MCF 10A (cell line): Measurements from ENCODE around the gene EMILIN2. TPM values are rescaled to one million over a fixed set of nuclear protein-coding genes. Genes with fewer than 3 reads are reported as not detected.
A peak's percentile ranks its signal among the peaks of the same experiment; 100 is the strongest.

ENCODE experiments used
- BruUV-seq: library from RNA; stranded (reverse); fragments of 400-500 nt; replicated peaks from 2 replicates; lab custom pipeline; 2021; lab: Mats Ljungman, UMichigan
- CTCF ChIA-PET: fragments of 300-600 bp; sonication (Branson Sonifier 250); formaldehyde crosslinking; extraction: SDS; loops from one replicate; lab custom pipeline; 2021; ENCODE audit warnings: antibody characterized with exemption, inconsistent platforms; lab: Yijun Ruan, JAX
- POLR2A ChIA-PET: fragments of 300-600, 350-650 bp; sonication (Branson Sonifier 250); formaldehyde crosslinking; extraction: SDS; loops from one replicate; lab custom pipeline; 2020; ENCODE audit warnings: antibody characterized with exemption, inconsistent platforms; lab: Yijun Ruan, JAX
- DNase-seq: peaks from one replicate; pipeline ENCODE4 v3.0.0-alpha.2; 2018; ENCODE audit not compliant: unreplicated experiment
- H3K27ac Mint-ChIP-seq: one replicate; pipeline ENCODE4 v1.8.0; 2022; ENCODE audit warnings: mild to moderate bottlenecking, low read depth, mixed read lengths; ENCODE audit not compliant: unreplicated experiment
- H3K27me3 Mint-ChIP-seq: one replicate; pipeline ENCODE4 v1.8.0; 2022; ENCODE audit warnings: mixed read lengths; ENCODE audit not compliant: insufficient read depth, unreplicated experiment
- H3K36me3 Mint-ChIP-seq: one replicate; pipeline ENCODE4 v1.8.0; 2022; ENCODE audit warnings: mild to moderate bottlenecking, moderate library complexity, mixed read lengths; ENCODE audit not compliant: insufficient read depth, unreplicated experiment
- H3K4me1 Mint-ChIP-seq: one replicate; pipeline ENCODE4 v1.8.0; 2022; ENCODE audit warnings: mixed read lengths; ENCODE audit not compliant: insufficient read depth, unreplicated experiment
- H3K4me3 Mint-ChIP-seq: one replicate; pipeline ENCODE4 v1.8.0; 2022; ENCODE audit warnings: mild to moderate bottlenecking, moderate library complexity, mixed read lengths; ENCODE audit not compliant: unreplicated experiment
- H3K9me3 Mint-ChIP-seq: one replicate; pipeline ENCODE4 v1.8.0; 2022; ENCODE audit warnings: mixed read lengths; ENCODE audit not compliant: unreplicated experiment
- intact Hi-C: fragments of 100-400 bp; cut with micrococcal nuclease; formaldehyde crosslinking; loops from 2 replicates; pipeline ENCODE4 v1.14.1; 2022
- total RNA-seq: library from RNA; stranded (reverse); gene quantifications from 2 replicates; pipeline ENCODE4 v1.2.3, GENCODE V29; 2022
- TF ChIP-seq, protein P1 (sequence below): fragments of 200-600 bp; IDR thresholded peaks from one replicate; pipeline ENCODE4 v1.8.0; 2022; ENCODE audit warnings: antibody characterized with exemption, mild to moderate bottlenecking; ENCODE audit not compliant: unreplicated experiment

EMILIN2 gene
- total RNA-seq, 1 experiment from 2014 or later = not detected

GRCh38 chr18:2939317-2939716, 92.5 kb downstream of the EMILIN2 start:
- TF ChIP-seq, protein P1, sequence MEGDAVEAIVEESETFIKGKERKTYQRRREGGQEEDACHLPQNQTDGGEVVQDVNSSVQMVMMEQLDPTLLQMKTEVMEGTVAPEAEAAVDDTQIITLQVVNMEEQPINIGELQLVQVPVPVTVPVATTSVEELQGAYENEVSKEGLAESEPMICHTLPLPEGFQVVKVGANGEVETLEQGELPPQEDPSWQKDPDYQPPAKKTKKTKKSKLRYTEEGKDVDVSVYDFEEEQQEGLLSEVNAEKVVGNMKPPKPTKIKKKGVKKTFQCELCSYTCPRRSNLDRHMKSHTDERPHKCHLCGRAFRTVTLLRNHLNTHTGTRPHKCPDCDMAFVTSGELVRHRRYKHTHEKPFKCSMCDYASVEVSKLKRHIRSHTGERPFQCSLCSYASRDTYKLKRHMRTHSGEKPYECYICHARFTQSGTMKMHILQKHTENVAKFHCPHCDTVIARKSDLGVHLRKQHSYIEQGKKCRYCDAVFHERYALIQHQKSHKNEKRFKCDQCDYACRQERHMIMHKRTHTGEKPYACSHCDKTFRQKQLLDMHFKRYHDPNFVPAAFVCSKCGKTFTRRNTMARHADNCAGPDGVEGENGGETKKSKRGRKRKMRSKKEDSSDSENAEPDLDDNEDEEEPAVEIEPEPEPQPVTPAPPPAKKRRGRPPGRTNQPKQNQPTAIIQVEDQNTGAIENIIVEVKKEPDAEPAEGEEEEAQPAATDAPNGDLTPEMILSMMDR = no peak
- Mint-ChIP-seq H3K36me3 (peaks cover 44% of the 10 kb centered on the region), H3K27ac (no peak overlapping the region), H3K9me3 (no peaks in the 10 kb centered on the region), H3K4me3 (no peak overlapping the region), H3K4me1 (peaks cover 10% of the 10 kb centered on the region), H3K27me3 (no peaks in the 10 kb centered on the region)
- POLR2A ChIA-PET = interaction anchor here (1.2 to 2.6 kb wide), 2 partner anchors 306 to 308 kb away, joined by 3 to 11 read pairs; partner anchors contain the start of gene MYL12A
- BruUV-seq = no TSS peak
- no peak for DNase-seq
- intact Hi-C loops = no loop called here
- CTCF ChIA-PET = interaction anchor here (1.3 to 3.2 kb wide), 4 partner anchors 10 to 306 kb away, joined by 3 to 13 read pairs (median 4); no protein-coding TSS in a partner anchor

DNA sequence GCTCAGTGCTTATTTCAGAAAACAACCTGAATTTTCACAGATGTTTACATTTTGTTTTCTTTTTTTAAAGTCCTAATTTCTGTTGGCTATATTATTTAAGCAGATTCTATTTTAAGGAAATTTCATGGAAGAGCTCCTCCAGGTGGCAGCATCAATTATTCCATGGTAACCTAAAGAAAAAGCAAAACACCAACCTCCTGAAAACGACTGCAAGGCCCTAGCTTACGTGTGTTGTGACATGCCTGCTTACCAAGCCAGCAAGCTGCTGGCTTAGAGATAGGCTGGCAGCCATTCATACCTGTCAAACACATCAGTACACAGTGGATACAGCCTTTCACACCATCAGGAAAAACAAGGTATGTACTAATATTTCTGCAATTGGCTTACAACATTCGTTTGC, 101.2 kb downstream of the EMILIN2 start:
- H3K4me3 Mint-ChIP-seq = no peak overlapping the region
- H3K4me1 Mint-ChIP-seq = no peaks in the 10 kb centered on the region
- POLR2A ChIA-PET = interaction anchor here (0.6 to 3.2 kb wide), 11 partner anchors 8 to 623 kb away, joined by 3 to 46 read pairs (median 4); partner anchors contain the start of genes MYL12A and MYL12B
- H3K36me3 Mint-ChIP-seq = peaks cover 39% of the 10 kb centered on the region
- no peak overlapping the region for H3K27ac Mint-ChIP-seq
- TF ChIP-seq, protein P1 = peak; percentile 35
- DNase-seq = peak; percentile 48
- H3K9me3 Mint-ChIP-seq = no peaks in the 10 kb centered on the region
- intact Hi-C loops = loop anchor here (5.0 kb wide), 3 partner anchors 39 to 299 kb away; partner anchors contain the start of gene MYL12A
- CTCF ChIA-PET = interaction anchor here (0.5 to 4.7 kb wide), 36 partner anchors 9 to 1004 kb away, joined by 3 to 71 read pairs (median 6); partner anchors contain the start of gene MYL12A
- BruUV-seq = no TSS peak
- no peaks in the 10 kb centered on the region for H3K27me3 Mint-ChIP-seq

- peaks cover 41% of the 10 kb centered on the region for H3K36me3 Mint-ChIP-seq
- no peaks in the 10 kb centered on the region for H3K9me3 Mint-ChIP-seq
- intact Hi-C loops = no loop called here
- BruUV-seq = no TSS peak
- CTCF ChIA-PET = interaction anchor here (0.6 to 1.1 kb wide), 3 partner anchors 33 to 283 kb away, joined by 3 to 4 read pairs (median 3); no protein-coding TSS in a partner anchor
- DNase-seq = no peak
- H3K27ac Mint-ChIP-seq = no peak overlapping the region
- H3K27me3 Mint-ChIP-seq = no peaks in the 10 kb centered on the region
- H3K4me3 Mint-ChIP-seq = no peak overlapping the region
- TF ChIP-seq, protein P1 = no peak
- H3K4me1 Mint-ChIP-seq = no peaks in the 10 kb centered on the region
- POLR2A ChIA-PET = interaction anchor here (0.6 to 0.8 kb wide), 2 partner anchors 25 to 282 kb away, joined by 3 read pairs; no protein-coding TSS in a partner anchor
These were observed 105.8 kb downstream of the EMILIN2 start for GRCh38 chr18:2952605-2953004.

- DNase-seq = no peak
- BruUV-seq = no TSS peak
- TF ChIP-seq, protein P1 = no peak
- intact Hi-C loops = no loop called here
- H3K4me1 Mint-ChIP-seq = no peaks in the 10 kb centered on the region
- no peak overlapping the region for H3K27ac Mint-ChIP-seq
- ChIA-PET CTCF (interaction anchor here (0.7 to 1.3 kb wide), 7 partner anchors 14 to 768 kb away, joined by 3 to 4 read pairs (median 3); no protein-coding TSS in a partner anchor), POLR2A (interaction anchor here (0.7 kb wide), 1 partner anchor 35 kb away, joined by 3 read pairs; no protein-coding TSS in a partner anchor)
- no peaks in the 10 kb centered on the region for H3K9me3 Mint-ChIP-seq
- peaks cover 43% of the 10 kb centered on the region for H3K36me3 Mint-ChIP-seq
- no peak overlapping the region for H3K4me3 Mint-ChIP-seq
- H3K27me3 Mint-ChIP-seq = no peaks in the 10 kb centered on the region
These were observed 107.3 kb downstream of the EMILIN2 start for GRCh38 chr18:2953935-2954653.
